Adrenal gland (tissue), 5 donors: Measurements from ENCODE around the gene NSD1.

Experiments used
- POLR2A ChIP-seq, 2 donors: fragments of 450-650 bp; IDR thresholded peaks; one replicate each; pipeline ENCODE4 v1.6.1; 2017; ENCODE audit warnings: antibody characterized with exemption in 2 of 2, mild to moderate bottlenecking in 2 of 2, moderate library complexity in 1 of 2
- TF ChIP-seq, protein P1 (sequence below), 6 experiments: fragments of 450-650 bp in 4 of 6; fragments of 200-600 bp in 2 of 6; sonication (generic) in 1 of 6; IDR thresholded peaks; 1 replicate in 5 of 6; 2 replicates in 1 of 6; pipeline versions ENCODE4 v1.5.1 to v1.8.0; 2016 to 2021; ENCODE audit warnings: antibody characterized with exemption in 6 of 6, mild to moderate bottlenecking in 2 of 6, moderate library complexity in 1 of 6
- donor health status: DM: no; HTN: no; CAD: no.

DNA sequence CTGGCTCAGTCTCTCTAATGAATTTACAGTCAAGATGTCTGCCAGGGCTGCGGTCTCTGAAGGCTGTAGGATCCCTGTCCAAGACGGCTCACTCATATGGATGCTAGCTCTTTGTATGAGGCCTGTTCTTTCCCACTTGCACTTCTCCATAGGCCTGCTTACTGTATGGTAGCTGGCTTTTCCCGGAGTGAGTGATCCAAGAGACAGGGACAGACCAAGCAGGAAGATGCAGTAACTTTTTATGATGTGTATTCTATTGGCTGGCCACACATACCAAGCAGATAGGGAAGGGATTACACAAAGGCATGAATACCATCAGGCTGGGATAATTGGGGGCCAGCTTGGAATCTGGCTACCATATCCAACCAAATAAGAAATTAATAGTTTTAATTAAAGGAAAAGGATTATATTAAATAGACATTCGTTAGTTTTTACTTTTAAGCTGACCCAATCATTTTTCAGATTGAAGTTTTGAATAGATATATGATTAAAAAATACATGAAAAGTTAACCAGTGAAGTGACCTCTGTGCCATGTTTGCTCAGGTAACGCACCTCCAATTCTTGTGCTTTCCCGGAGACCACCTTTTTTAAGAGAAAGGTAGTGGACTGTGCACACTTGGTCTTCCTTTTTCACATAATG, 20.6 kb downstream of the NSD1 start:
- TF ChIP-seq, protein P1, sequence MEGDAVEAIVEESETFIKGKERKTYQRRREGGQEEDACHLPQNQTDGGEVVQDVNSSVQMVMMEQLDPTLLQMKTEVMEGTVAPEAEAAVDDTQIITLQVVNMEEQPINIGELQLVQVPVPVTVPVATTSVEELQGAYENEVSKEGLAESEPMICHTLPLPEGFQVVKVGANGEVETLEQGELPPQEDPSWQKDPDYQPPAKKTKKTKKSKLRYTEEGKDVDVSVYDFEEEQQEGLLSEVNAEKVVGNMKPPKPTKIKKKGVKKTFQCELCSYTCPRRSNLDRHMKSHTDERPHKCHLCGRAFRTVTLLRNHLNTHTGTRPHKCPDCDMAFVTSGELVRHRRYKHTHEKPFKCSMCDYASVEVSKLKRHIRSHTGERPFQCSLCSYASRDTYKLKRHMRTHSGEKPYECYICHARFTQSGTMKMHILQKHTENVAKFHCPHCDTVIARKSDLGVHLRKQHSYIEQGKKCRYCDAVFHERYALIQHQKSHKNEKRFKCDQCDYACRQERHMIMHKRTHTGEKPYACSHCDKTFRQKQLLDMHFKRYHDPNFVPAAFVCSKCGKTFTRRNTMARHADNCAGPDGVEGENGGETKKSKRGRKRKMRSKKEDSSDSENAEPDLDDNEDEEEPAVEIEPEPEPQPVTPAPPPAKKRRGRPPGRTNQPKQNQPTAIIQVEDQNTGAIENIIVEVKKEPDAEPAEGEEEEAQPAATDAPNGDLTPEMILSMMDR (IDR thresholded peaks at IDR 0.05): no peak
- no peak for TF ChIP-seq POLR2A (IDR thresholded peaks at IDR 0.05)
